HG02571 (cell line): Measurements from ENCODE around the gene F10.

ENCODE experiments used
- ATAC-seq: cut with Tn5 transposase; IDR thresholded peaks from one replicate; pipeline ENCODE4 v1.9.1; 2021; ENCODE audit warnings: mild to moderate bottlenecking, moderate library complexity; ENCODE audit not compliant: unreplicated experiment

Gene F10

DNA sequence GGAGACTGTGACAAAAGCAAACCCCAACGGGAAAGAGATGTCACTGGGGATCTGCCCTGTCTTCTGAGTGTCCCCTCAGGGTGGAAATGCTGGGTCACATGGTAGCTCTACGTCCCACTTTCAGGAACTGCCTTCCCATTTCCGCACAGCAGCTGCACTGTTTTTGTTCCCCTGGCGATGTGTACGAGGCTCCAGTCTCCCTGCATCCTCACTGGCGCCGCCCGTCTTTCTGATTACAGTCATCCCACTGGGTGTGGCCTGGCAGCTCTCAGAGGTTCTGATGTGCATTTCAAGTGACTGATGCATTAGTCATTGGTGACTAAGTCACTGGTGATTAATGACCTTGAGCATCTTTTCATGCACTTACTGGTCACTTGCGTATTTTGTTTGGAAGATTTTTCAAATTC lies 64.7 kb downstream of the F10 start:
- ATAC-seq, result no peak

DNA sequence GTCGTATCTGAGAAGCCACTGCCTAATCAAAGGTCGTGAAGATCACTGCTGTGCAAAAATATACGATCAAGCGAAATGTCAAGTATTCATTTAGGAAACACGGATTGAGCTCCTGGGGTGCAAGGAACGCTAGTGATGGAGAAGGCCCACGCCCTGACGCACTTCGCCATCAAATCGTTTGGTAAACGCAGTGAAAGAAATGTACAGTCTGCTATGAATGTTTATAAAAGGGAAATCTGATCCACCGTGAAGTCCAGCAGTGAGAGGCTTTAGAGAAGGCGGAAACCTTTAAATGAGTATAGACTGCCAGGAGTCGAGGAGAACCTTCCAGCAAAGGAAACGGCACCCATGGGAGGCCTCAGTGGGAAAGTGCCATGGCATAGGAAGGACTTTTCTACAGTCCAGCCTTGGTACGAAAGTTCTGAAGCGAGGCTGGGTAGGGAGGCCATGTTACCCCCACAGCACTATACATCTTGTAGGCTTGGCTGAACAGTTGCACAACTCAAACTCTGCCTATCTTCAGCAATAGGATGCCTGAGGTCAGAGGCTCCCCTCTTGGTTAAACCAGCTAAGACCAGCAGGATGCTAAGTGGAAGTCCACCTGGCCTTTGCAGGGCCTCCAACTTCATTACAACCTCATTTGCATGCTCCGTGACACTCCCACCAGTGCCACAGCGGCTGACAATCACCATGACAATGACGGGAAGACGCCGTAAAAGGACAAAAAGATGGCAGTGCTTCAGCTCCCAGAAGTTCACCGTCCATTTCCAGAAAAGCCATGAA lies 65.5 kb downstream of the F10 start:
- no peak for ATAC-seq

DNA sequence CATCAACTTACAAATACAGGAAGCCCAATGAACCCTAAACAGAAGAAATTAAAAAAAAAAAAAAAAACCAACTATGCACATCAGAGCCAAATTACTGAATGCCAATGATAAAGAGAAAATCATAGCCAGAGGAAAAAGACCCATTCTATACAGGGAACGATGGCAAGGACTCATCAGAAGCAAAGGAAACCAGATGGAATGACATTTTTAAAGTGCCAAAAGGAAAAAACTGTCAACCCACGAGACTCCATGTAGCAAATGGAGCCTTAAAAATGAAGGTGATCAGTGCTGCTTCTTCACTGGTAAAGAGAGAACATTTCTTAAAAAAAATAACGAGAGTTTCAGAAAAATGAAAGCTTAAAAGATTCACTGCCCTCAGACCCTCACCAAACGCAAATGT lies 67.6 kb downstream of the F10 start:
- no peak for ATAC-seq

DNA sequence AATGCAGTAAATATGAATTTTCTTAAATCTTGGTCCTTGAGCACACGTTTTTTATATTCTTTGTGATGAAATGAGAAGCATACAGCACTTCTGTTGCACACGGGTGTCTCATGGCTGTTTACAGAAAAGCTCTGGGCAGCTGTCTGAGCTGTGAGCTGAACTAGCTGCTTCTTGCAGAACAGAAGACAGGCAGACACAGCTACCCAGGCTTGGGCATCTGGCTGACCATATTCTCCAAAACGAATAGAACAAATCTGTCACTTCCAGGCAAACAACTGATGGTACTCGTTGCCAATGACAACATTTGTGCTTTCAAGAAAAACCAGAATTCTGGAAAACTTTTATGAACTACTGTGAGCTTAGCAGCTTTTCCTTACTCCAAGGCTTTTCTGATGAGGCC lies 69.7 kb downstream of the F10 start:
- ATAC-seq, result no peak

GRCh38 chr13:113192902-113193301 lies 70.3 kb downstream of the F10 start:
- no peak for ATAC-seq

DNA sequence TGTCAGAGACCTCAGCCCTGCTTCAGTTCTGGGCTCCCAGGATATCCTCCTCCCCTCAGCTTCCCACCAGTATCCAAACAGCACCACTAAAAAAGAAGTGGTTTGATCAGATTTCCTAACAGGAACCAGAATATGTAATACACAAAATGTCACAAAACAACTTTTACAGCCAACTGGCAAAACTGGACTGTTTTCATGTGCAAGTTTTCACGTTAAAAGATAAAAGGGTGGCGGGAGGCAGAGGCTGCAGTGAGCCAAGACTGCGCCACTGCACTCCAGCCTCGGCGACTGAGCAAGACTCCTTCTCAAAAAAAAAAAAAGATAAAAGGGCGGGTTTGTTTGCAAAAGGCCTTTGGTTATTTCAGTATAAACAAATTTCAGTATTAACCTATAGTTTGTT lies 72.8 kb downstream of the F10 start:
- ATAC-seq, result no peak

GRCh38 chr13:113196970-113197737 lies 74.6 kb downstream of the F10 start:
- no peak for ATAC-seq
